Measurements from ENCODE around the gene HDGF.

- TF ChIP-seq CTCF (conservative IDR thresholded peaks at IDR 0.05) (no peak), ZFX (IDR thresholded peaks at IDR 0.05) (no peak)
Observed at GRCh38 chr1:156742801-156743200, 8.7 kb downstream of the HDGF start.
